SK-N-MC (cell line): ENCODE measurements around the gene ALOX5AP.

Experiments
- DNase-seq: peaks from one replicate; pipeline ENCODE4 v3.0.0-alpha.2; 2011; ENCODE audit warnings: low read depth, low spot score
- H3K27ac ChIP-seq: fragments of 200-600 bp; sonication (generic); 2 replicates; pipeline ENCODE4 v1.5.1; 2016; ENCODE audit warnings: mixed run types
- H3K36me3 ChIP-seq: fragments of 200-600 bp; sonication (generic); 2 replicates; pipeline ENCODE4 v1.6.1; 2017; ENCODE audit warnings: antibody characterized with exemption, low read length, mixed read lengths; ENCODE audit not compliant: insufficient read depth
- H3K4me3 ChIP-seq: fragments of 200-600 bp; sonication (generic); 2 replicates; pipeline ENCODE4 v1.5.1; 2016
- H3K9ac ChIP-seq: fragments of 200-600 bp; sonication (generic); 2 replicates; pipeline ENCODE4 v1.8.0; 2017; ENCODE audit warnings: mixed run types, mixed read lengths; ENCODE audit not compliant: insufficient read length
- H3K9me3 ChIP-seq: fragments of 200-600 bp; sonication (generic); 2 replicates; pipeline ENCODE4 v1.6.1; 2017; ENCODE audit warnings: low read depth, mild to moderate bottlenecking, antibody characterized with exemption, low read length, moderate library complexity, mixed read lengths
- EZH2 ChIP-seq: fragments of 200-600 bp; sonication (generic); IDR thresholded peaks from one replicate; pipeline ENCODE4 v1.6.1; 2017; ENCODE audit warnings: antibody characterized with exemption
- FOXP2 ChIP-seq: optimal IDR thresholded peaks from 2 replicates; pipeline ENCODE3; 2011; ENCODE audit warnings: mild to moderate bottlenecking, moderate library complexity; ENCODE audit not compliant: insufficient read depth; ENCODE audit errors: extremely low read length, control extremely low read depth
- POLR2AphosphoS5 ChIP-seq: IDR thresholded peaks from 2 replicates; pipeline ENCODE4 v1.6.1; 2012; ENCODE audit warnings: mild to moderate bottlenecking, low read depth, low read length, borderline replicate concordance

Gene ALOX5AP

DNA sequence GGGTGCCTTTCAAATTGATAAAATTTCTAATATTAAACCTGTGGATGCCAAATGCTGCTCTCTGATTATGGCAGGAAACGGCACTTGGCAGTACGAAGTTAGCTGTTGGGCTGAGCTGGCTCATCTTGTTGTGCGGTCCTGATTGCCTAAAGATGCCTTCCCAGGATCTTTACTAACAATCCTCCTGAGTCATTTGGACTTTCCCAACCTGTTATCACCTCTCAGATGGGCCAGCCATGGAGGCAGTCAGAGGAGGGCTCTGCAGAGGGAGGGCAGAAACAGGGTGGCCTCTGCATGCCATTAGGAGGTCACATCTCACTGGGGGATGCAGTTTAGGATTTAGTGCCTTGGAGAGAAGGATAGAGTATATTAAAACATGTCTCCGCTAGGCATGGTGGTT is 27.3 kb downstream of the ALOX5AP start:
- no peak for DNase-seq
- TF ChIP-seq POLR2AphosphoS5 = no peak
- no peak for TF ChIP-seq FOXP2
- no peak for TF ChIP-seq EZH2
- H3K36me3 ChIP-seq = no peaks in the 10 kb centered on the region
- no peaks in the 10 kb centered on the region for H3K9me3 ChIP-seq
- H3K4me3 ChIP-seq = no peak overlapping the region
- no peak overlapping the region for H3K27ac ChIP-seq
- H3K9ac ChIP-seq = no peak overlapping the region

DNA sequence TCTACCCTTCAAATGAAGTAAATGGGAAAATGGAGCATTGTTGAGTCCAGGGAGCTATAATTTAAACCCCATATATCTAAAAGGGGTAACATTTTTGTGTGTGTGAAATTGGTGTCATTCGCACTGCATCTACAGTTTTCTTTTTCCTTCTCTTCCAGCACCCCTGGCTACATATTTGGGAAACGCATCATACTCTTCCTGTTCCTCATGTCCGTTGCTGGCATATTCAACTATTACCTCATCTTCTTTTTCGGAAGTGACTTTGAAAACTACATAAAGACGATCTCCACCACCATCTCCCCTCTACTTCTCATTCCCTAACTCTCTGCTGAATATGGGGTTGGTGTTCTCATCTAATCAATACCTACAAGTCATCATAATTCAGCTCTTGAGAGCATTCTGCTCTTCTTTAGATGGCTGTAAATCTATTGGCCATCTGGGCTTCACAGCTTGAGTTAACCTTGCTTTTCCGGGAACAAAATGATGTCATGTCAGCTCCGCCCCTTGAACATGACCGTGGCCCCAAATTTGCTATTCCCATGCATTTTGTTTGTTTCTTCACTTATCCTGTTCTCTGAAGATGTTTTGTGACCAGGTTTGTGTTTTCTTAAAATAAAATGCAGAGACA is 28.6 kb downstream of the ALOX5AP start:
- TF ChIP-seq FOXP2 (no peak), POLR2AphosphoS5 (no peak), EZH2 (no peak)
- DNase-seq = no peak
- Histone ChIP-seq H3K27ac (no peak overlapping the region), H3K9me3 (no peaks in the 10 kb centered on the region), H3K36me3 (no peaks in the 10 kb centered on the region), H3K9ac (no peak overlapping the region), H3K4me3 (no peak overlapping the region)

DNA sequence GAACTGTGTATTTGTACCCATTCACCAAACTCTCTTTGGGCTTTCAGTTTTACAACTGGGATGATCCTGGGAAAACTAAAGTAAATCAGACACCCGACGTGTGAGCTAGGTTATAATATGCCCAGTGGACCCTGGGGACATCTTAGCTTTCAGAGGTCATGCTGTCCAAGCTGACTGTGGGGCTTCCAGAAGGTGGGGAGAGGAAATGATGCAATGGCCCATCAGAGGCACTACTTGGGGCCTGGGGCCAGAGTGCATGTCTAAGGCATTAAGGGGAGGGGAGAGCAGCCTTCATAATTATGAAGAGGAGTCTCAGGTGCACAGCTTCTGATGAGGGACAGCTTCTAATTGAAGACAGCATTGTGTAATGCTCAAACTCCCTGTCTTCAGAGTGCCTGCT is 30.9 kb downstream of the ALOX5AP start:
- Histone ChIP-seq H3K27ac (no peak overlapping the region), H3K36me3 (no peaks in the 10 kb centered on the region), H3K9me3 (no peaks in the 10 kb centered on the region), H3K4me3 (no peak overlapping the region), H3K9ac (no peak overlapping the region)
- TF ChIP-seq FOXP2 (no peak), EZH2 (no peak), POLR2AphosphoS5 (no peak)
- DNase-seq = no peak

DNA sequence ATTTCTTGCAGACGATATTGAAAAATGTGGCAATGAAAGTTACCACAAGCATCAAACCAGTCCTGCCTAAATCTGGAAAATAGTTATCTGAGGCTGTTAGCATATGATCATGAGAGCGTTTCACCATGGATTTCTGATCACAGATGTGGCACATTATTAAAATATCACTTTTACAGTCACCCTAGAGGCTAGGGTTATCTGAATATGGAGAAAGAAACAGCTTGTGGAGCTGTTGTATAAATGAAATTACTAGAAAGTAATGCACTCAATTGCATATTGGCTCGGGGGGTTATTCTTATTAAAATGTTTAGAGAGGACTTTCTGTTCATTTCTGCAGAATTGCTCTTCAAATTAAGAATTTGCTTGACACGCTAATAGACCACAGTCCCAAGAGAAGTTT is 35.6 kb downstream of the ALOX5AP start:
- Histone ChIP-seq H3K4me3 (no peak overlapping the region), H3K9ac (no peak overlapping the region), H3K36me3 (no peaks in the 10 kb centered on the region), H3K27ac (no peak overlapping the region), H3K9me3 (no peaks in the 10 kb centered on the region)
- TF ChIP-seq EZH2 = no peak
- TF ChIP-seq POLR2AphosphoS5 = no peak
- no peak for TF ChIP-seq FOXP2
- DNase-seq = no peak

DNA sequence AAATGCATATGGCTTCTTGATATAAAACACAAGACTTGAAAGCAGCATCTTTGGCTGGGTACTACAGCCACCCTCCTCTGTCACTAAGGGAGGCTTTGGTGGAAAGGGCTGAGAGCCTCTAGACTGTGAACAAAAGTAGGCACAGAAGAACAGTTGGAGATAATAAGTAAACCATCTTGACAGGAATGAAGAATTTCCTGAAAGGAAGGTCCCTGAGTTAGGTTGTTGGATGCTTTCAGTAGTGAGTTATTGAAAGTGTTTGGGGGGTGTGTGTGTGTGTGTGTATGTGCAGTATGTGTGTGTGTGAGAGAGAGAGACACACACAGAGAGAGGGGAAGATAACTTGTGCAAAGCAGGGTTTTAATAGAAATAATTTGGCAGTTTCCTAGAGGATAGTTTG is 38.2 kb downstream of the ALOX5AP start:
- no peak overlapping the region for H3K9ac ChIP-seq
- H3K9me3 ChIP-seq = no peaks in the 10 kb centered on the region
- H3K27ac ChIP-seq = no peak overlapping the region
- H3K36me3 ChIP-seq = no peaks in the 10 kb centered on the region
- DNase-seq = no peak
- no peak overlapping the region for H3K4me3 ChIP-seq
- TF ChIP-seq EZH2 (no peak), POLR2AphosphoS5 (no peak), FOXP2 (no peak)

DNA sequence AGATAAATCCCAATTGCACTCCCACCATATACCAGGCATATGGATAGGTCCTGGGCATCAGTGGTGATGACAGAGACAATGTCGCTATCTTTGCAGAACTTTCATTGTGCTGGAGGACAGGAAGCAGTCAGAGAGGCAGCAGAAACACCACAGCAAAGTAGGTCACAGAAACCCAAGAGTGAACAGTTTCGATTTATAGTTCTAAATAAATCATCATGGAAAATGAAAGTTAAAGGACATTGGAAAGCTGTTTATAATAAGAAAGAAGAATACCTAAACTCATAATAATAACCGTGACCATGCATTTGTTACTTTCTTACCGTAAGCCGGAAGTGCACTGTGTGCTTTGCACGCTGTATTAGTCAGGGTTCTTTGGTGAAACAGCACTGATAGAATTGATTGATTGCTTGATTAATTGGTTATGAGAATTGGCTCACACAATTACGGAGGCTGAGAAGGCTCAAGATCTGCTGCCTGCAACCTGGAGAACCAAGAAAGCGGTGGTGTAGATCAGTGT is 38.9 kb downstream of the ALOX5AP start:
- TF ChIP-seq POLR2AphosphoS5 (no peak), FOXP2 (no peak), EZH2 (no peak)
- H3K4me3 ChIP-seq = no peak overlapping the region
- H3K36me3 ChIP-seq = no peaks in the 10 kb centered on the region
- no peak for DNase-seq
- H3K9me3 ChIP-seq = no peaks in the 10 kb centered on the region
- no peak overlapping the region for H3K9ac ChIP-seq
- H3K27ac ChIP-seq = no peak overlapping the region

DNA sequence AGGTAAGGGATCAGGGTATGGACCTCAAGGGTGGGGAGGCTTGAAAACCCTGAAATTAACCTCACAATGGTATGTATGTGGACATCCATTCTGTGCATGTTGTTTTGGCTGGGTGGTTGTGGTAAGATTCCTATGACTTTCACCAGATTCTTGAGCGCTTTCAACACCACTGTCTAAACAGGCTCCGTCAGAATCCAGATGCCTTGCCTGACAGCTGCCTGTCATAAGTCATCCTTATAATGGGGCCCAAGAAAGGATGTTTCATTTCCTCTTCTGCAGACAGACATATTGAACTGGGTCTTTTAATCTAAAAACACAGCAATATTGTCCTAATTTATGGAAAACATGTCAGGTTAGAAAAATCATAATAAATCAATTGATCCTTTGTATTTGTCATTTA is 41.3 kb downstream of the ALOX5AP start:
- H3K36me3 ChIP-seq = no peaks in the 10 kb centered on the region
- TF ChIP-seq EZH2 = no peak
- TF ChIP-seq POLR2AphosphoS5 = no peak
- TF ChIP-seq FOXP2 = no peak
- H3K4me3 ChIP-seq = no peak overlapping the region
- no peak overlapping the region for H3K27ac ChIP-seq
- no peak for DNase-seq
- no peaks in the 10 kb centered on the region for H3K9me3 ChIP-seq
- H3K9ac ChIP-seq = no peak overlapping the region

DNA sequence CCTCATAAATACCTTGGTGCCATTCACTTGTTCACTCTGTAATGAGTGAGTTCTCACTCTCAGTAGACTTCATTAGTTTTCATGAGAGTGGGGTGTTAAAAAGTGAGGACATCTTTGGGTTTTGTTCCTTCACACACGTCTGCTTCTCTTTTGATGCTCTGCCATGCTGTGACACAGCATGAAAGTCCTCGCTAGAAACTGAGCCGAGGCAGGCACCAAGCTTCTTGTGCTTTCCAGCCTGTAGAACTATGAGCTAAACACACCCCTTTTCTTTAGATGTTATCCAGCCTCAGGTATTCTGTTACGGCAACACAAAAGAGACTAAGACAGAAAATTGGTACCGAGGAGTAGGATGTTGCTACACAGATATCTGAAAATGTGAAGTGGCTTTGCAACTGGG is 43.7 kb downstream of the ALOX5AP start:
- no peaks in the 10 kb centered on the region for H3K9me3 ChIP-seq
- no peak overlapping the region for H3K27ac ChIP-seq
- DNase-seq = no peak
- TF ChIP-seq FOXP2 (no peak), EZH2 (no peak), POLR2AphosphoS5 (no peak)
- H3K9ac ChIP-seq = no peak overlapping the region
- no peak overlapping the region for H3K4me3 ChIP-seq
- H3K36me3 ChIP-seq = no peaks in the 10 kb centered on the region

DNA sequence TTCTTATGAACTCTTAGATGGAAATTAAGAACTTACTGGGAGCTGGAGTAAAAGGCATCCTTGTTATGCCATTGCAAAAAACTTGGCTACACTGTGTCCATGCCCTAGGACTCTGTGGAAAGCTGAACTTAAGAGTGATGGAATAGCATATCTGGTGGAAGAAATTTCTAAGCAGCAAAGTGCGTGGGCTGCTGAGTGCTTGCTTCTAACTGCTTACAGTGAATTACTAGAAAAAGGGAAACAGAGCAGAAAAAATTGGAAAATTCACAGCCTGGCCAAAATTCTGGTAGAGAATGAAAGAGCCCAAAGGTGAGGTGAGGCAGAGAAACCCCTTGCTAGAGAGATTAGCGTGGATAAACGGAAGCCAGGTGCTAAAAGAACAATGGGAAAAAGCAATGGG is 44.3 kb downstream of the ALOX5AP start:
- no peak overlapping the region for H3K4me3 ChIP-seq
- no peaks in the 10 kb centered on the region for H3K9me3 ChIP-seq
- no peak for DNase-seq
- H3K36me3 ChIP-seq = no peaks in the 10 kb centered on the region
- TF ChIP-seq EZH2 = no peak
- TF ChIP-seq FOXP2 = no peak
- TF ChIP-seq POLR2AphosphoS5 = no peak
- no peak overlapping the region for H3K27ac ChIP-seq
- no peak overlapping the region for H3K9ac ChIP-seq
